Activated CD4-positive, alpha-beta T cell treated with anti-CD3 and anti-CD28 coated beads, Interleukin-2, Interleukin-6, amounts not matched to agents 100 ng/mL and 50 ng/mL, durations not matched to agents 16 hours and 8 hours (primary cell): ENCODE data around the gene AFMID.
A peak's percentile ranks its signal among the peaks of the same experiment; 100 is the strongest.
"Not testable (repeated sequence)": the region's sequence is repeated elsewhere in the genome, so short reads cannot be mapped to it uniquely, and the experiment has no call there.

Experiments
- DNase-seq: peaks from one replicate; pipeline ENCODE4 v3.0.0-alpha.2; 2020

Gene AFMID, protein sequence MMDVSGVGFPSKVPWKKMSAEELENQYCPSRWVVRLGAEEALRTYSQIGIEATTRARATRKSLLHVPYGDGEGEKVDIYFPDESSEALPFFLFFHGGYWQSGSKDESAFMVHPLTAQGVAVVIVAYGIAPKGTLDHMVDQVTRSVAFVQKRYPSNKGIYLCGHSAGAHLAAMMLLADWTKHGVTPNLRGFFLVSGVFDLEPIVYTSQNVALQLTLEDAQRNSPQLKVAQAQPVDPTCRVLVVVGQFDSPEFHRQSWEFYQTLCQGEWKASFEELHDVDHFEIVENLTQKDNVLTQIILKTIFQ

DNA sequence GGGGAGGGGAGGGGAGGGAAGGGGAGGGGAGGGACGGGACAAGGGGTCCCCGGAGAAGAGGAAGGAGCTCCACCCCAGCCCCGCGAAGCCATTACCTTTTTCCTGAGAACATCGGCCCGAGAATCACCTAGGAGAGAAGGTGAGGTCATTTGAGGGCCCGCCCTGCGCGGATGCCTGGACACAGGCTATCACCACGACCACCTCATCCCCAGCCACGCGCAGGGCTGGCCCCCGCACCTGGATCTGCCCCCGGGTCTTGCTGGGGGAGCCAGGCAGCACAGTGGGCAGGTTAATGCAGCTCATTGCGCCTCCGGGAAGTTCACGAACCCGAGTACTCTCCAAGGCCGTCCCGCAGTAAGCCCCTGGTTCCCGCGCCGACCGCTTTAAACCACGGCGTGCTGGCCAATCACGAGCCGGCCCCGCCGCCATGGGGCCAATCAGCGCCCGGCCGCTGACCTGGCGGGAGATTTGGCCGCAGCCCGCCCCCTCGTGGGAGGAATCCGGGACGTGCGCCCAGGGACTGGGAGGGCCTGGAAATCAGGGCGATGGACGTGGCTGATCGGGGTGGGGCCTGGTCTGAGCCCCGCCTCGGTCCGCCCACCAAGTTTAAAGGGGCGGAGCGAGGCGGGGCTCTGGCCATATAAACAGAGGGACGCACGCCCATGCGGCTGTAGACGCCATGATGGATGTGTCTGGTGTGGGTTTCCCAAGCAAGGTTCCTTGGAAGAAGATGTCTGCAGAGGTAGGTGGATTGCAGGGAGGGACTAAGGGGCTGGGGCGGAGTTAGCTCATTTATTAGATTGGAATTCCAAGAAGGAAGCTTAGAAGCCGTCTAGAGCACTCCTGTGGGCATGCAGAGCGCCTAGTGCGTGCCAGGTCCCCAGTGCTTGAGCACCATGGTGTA lies at the start of gene AFMID, which contains the start of gene TK1:
AFMID (plus strand) TSS at position 671 of the 904 bp plus-strand sequence; CDS start at position 680, 9 bp downstream.
TK1 (minus strand) TSS at position 361 of the 904 bp plus-strand sequence; CDS start at position 303, 58 bp downstream.
- DNase-seq: peak; percentile 98

DNA sequence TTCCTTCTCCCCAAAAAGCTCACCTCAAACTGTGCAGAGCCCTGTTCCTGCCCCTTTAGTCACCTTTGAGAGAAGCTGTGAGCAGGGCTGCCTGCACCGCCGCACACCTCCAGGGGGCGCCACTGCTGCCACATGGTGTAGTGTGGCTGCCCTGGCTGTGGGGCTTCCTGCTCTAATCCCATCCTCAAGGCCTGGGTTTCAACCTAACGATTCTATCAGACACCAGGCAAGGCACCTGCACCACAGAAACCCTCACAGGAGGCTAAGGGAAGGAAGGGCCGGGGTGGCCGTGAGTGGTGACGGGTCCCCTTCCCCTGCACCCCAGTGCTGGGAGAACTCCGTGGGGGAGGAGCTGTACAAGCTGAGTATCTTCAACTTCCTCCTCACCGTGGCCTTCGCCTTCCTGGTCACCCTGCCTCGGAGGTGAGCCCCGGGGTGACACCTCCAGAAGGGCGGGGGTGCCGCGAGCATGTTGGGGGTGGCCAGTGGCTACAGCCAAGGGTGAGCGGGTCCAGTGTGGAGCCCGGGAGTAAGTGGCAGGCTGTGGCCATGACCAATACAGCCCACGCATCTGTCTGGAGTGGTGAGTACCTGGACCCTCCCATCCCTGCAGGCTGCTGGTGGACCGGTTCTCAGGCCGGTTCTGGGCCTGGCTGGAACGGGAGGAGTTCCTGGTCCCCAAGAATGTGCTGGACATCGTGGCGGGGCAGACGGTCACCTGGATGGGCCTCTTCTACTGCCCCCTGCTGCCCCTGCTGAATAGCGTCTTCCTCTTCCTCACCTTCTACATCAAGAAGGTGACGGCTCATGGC lies 49.6 kb upstream of the AFMID start:
- peak; percentile 73 for DNase-seq

DNA sequence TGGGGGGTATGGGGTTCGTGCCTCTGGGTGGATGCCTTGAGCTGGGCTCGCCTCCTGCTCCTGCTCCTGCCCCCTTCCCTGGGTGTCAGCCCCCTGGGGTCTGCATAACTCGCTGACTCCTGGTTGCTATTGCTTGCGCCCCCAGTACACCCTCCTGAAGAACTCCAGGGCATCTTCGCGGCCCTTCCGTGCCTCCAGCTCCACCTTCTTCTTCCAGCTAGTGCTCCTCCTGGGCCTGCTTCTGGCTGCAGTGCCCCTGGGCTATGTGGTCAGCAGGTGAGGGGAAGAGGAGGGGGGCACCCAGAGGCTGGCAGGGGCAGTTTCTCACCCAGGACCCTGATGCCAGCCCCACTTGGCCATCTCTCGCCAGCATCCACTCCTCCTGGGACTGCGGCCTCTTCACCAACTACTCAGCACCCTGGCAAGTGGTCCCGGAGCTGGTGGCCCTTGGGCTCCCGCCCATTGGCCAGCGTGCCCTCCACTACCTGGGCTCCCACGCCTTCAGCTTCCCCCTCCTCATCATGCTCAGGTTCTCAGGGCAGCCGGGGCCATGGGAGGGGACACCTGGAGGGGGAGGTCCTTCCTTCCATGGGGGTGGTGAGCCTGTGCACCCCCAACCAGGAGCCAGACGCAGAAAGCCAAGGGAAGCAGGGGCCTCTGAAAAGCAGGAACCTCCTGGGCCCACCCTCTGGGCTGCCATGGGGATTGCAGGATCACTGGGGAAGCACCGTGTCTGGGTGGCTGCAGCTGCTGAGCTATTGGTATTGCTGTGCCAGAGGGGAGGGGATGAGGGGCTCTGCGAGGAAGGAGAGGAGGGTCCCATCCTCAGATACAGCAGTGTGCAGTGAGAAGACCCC lies 48.7 kb upstream of the AFMID start:
- no peak for DNase-seq

DNA sequence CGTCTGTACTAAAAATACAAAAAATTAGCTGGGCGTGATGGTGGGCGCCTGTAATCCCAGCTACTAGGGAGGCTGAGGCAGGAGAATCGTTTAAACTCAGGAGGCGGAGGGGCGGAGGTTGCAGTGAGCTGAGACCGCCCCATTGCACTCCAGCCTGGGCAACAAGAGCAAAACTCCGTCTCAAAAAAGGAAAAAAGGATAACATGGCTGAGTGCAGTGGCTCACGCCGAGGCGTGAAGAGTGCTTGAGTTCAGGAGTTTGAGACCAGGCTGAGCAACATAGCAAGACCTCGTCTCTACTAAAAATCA lies 47.3 kb upstream of the AFMID start:
- not testable (repeated sequence) for DNase-seq

DNA sequence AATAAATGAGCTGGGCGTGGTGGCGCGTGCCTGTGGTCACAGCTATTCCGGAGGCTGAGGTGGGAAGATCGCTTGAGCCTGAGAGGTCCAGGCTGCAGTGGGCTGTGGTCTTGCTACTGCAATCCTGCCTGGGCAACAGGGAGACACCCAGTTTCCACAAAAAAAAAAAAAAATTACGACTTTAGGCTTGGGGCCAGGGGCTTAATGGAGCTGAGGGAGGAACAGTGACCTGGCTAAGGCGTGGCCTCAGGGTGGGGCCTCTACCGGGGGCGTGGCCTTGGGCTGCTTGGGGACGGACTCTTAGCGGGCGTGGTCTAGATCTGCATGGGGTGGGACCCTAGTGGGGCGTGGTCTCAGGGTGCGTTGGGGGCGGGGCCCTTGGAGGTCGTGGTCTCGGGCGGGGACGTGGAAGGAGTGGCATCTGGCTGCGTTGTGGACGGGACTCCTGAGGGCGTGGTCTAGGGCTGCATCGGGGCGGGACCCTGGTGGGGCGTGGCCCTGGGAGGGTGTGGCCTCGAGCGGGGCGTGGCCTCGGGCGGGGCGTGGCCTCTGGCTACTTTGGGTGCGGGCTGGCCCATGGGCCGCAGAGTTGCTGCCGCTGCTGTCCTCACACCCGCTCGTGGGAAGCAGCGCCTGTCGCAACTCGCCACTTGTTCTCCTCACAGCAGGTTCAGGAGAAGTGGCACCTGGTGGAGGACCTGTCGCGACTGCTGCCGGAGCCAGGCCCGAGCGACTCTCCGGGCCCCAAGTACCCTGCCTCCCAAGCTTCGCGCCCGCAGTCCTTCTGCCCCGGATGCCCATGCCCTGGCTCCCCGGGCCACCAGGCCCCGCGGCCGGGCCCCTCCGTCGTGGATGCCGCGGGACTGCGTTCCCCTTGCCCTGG lies 46.8 kb upstream of the AFMID start:
- peak; percentile 99 for DNase-seq

DNA sequence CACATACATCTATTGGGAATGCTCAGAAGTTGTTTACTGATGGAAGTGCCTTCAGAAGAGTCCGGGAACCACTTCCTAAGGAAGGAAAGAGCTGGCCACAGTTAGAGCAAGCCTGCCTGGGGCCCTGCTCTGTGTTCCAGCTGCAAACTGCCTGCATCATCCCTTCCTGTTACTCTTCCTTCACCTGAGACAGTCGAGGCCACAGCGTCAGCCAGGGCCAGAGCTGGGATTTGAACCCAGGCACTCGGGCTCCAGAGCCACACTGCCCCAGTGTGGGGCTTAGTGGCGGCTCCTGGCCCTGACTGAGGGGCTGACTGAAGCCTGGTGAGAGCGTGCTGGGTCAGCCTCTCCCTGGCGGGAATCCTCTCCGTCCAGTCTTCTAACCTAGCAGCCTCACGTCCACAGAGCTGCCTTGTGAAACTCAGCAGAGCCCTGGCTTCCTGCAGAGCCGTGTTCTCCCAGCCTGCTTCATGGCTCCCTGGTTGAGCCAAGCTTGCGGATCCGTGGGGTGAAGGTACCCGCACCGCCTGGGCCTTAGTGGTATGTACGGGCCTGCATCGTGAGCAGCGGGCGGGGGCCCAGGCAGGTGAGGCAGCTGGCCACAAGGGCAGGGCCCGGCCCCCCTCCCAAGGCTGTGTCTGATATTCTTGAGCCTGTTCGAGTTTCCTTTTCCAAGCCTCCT lies 45.6 kb upstream of the AFMID start:
- DNase-seq: no peak

DNA sequence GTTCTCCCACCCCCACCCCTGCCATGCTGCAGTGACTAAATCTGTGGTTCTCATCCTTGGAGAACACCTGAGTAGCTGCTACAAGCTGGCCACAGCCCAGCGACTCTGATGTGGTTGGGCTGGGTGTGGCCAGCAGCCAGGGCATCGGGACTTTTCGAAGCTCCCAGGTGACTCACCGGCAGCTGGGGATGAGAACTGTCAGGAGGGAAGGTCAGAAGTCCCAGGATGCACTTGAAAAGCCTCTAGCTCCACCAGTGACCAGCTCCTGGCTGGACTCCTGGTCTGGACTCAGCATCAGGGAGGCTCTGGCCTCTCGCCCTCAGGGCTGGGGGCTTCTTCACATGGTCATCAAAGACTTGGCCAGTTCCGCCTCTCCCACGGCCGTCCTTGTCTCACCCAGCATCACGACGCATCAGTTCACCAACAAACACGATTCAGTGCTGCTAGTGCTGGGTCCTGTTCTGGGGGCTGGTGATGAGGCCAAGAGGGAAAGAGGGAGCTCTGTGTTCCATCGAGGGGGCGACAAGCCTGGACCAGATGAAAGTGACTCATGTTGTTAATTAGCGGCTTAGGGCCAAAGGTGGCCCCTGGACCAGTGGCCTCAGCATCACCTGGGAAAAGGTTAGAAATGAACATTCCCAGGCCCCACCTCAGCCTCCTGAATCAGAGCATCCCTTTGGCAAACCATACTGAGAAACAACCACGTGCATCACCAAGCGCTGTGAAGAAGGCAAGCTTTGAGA lies 44.9 kb upstream of the AFMID start:
- no peak for DNase-seq

DNA sequence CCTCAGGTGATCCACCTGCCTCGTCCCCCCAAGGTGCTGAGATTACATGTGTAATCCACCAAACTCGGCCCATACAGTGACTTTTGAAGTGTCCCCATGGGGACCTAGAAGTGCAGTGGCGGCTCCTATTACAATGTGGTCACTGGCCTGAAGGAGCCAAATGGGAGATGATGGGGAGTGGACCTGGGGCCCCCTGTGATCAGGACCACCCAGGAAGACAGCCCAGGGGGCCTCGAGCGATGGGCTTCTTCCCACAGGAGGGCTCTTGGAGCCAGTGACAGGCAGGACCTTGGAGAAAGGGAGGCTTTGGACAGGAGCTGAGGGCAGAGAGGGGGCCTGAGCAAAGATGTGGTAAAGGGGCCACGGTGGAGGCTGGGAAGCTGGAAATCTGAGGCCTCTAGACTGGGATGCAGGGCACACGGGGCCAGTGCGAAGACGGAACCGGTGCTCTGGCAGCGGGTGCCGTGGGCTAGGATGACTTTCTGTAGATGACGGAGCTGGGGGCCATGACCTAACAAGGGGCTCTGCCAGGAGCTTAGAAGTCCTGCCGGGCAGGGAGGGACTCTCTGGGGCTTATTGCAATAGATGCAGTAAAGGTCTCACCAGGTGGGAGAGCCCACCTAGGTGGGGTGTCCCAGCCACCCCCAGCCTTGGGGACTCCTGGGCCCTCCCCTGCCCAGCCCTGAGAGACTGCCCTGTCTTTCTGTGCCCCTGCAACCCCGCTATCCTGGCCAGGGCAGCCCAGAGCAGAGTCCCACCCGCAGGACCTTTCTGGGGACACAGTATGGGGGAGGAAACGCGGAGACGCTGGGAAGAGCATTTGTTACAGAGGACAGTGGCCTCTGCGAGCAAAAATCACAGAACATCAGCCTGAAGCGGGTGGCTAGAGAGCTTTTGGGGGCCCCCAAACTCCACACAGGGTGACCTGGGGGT lies 43.7 kb upstream of the AFMID start:
- DNase-seq: no peak

DNA sequence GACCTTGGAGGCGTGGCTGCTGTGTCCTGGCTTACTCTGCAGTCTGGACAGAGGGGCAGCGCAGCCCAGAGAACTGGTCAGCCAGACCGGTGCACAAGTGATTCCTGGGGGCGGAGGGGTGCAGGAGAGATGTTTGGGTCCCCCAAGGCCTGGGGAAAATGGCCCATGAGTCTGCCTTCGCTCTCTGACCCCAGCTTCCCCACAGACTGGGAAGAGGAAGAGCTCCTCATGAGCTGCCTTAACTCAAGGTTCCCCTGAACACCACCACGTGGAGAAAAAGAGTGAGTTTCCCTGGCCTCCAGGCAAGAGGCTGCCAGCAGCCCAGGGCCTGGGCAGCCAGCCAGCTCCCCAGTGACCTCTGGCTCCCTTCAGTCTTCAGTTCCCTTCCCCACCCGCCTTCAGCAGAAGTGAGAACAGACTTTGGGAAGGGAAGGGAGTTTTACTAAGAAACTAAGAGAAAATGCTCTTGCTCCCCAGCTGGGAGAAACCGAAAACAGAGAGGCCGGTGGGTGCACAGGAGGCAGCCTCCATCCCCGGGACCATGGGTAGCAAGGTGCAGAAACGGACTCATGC lies 42.9 kb upstream of the AFMID start:
- no peak for DNase-seq

DNA sequence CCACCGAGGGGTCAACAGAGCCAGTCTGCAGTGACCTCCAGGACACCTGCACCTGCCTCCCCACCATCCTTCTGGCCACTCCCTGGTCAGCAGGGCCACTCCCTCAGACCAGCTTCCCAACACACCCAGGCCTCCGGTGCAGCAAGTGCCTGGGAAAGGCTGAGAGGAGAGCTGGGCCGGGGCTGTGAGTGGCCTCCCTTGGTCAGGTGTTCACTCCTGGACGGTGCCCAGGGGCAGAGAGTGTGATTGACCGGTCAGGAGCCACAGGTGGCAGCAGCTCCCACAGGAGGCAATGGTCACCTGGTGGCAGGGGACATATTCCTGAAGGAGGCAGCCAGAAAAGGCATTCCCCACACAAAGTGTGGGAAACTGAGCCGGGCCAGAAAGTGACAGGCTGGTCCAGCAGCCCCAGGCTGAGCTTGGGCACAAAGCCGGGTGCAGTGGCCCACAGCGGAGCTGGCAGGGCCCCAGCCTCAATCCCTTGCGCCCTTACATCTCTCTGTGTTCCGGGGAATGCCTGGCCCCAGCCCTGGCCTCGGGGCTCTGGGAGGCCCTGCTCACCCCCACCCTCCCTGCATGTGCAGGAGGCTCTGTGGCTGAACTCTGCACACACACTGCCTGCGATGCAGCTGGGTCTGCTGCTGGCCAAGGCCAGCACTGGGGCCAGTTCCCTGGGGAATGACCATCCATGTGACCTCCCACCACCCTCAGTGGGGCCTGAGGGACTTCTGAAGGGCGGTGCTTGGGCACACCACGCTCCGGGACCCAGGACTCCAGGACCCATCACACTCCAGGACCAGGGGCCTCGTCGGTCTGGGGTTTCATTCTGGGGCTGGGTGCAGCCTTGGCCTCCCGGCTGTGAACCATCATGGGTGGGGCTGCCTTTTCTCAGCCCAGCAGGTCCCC lies 42.2 kb upstream of the AFMID start:
- DNase-seq: no peak

DNA sequence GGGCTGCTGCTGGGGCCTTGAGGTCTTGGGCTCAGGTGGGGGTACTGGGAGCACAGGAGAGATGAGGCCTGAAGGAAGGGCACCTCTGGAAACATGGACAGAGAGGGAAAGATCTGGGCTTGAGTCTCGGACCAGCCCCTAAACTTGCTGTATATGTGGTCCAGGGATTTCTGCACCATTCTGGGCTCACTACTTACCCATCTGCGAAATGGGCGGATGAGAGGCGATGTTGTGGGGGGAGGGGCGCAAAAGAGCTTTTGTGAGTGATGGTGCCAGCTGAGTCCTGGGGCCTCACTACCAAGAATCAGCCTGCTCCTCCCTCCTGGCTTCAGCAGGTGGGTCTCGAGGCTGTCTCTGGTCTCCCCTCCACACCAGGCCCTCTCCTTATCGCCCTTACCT lies 40.7 kb upstream of the AFMID start:
- no peak for DNase-seq

DNA sequence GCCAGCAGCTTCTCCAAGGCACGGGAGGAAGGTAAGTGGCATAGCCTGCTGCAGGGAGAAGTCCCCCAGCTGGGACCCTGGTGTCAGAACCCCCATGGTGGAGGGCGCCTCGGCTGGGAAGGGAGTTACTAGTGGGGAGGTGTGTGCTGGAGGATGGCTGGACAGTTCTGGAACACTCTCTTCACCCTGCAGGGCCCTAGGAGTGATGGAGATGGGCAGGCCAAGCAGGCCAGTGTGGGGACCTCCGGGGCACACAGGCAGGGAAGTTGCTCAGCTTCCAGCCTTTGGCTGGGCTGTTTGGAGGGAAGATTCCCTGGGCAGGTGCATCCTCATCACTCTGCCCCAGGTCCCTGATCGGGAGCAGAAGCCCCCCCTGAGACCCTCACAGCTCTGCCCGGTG lies 40.3 kb upstream of the AFMID start:
- DNase-seq: no peak

DNA sequence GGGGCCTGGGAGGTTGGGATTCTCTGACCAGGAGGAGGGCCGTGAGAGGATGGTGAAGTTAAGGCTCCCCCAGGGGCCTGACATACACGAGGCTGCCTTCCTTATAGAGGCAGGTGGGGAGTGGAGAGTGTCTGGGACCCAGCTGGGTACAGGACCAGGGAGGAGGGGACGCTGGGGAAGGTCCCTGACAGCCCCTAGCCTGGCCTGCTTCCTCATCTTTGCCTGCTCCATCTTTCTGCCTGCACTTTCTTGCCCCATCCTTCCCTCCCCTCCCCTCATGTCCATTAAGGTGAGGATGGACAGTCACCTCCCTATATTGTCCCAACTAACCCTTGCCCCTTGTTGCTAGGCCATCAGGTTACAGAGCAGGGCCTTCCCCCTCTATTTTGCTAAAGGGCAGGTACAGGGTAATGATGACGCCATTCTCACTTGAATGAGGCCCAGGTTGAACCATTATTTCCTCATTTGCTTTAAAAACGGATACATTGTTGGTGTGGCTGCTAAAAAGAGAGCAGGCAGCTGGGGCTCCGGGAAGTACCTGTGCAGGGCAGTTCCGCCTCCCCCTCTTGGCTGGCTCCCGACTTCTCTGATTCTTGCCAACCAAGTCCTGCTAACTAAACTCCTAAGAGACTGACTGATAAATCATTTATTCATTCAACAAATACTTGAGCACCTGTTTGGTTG lies 39.7 kb upstream of the AFMID start:
- no peak for DNase-seq

DNA sequence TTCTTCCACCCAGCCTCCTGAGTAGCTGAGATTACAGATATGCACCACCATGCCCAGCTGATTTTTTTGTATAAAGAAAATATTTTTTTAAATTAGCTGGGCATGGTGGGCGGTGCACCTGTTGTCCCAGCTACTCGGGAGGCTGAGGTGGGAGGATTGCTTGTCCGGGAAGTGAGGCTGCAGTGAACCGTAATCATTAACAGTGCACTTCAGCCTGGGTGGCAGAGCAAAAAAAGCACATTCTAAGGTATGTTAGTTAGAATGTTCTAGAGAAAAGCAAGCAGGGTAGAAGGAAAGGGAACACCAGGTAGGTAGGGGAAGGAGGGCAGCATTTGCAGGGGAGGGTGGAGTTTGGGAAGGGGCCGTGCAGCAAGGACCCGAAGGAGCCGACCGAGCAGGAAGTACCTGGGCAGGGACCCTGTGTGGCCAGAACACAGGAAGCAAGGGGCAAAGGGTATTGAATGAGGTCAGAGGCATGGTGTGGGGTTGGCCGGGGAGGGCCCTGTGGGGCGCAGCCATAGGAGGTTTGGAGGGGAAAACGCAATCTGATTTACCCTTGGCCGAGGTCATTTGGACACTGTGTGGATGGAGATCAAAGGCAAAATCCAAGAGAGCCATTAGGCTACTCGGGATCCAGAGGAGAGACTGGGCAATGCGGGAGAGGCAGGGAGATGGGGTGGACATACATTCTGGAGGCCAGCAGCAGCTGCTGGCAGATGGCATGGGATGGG lies 38.7 kb upstream of the AFMID start:
- no peak for DNase-seq

DNA sequence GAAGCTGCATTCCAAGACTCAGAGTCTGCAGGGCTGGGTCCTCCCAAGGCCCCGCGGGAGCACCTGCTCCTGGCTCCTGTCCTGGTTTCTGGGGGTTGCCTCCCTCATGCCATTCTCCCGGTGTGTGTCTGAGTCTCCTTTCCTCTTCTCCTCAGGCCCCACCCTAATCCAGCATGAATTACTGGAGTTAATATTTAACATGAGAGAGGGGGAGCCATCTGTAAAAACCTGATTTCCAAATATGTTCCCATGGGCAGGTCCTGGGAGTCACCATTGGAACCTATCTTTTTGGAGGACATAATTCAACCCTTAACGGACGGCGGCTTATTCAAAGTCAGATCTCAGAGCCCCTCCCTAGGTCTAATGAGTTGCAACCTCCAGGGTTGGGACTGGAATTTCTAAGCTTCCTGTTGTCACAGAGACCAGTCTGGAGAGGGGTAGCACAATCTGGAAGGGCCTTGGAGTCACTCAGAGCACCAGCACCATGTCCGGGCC lies 35.6 kb upstream of the AFMID start:
- no peak for DNase-seq
